G401.6 (cell line): Measurements from ENCODE around the gene PRPF40B.

ENCODE experiments used
- FAIRE-seq: peaks from 2 replicates; lab custom pipeline; 2012; peaks lifted over from hg19 to GRCh38; lab: Jason Lieb, UNC

The PRPF40B gene

DNA sequence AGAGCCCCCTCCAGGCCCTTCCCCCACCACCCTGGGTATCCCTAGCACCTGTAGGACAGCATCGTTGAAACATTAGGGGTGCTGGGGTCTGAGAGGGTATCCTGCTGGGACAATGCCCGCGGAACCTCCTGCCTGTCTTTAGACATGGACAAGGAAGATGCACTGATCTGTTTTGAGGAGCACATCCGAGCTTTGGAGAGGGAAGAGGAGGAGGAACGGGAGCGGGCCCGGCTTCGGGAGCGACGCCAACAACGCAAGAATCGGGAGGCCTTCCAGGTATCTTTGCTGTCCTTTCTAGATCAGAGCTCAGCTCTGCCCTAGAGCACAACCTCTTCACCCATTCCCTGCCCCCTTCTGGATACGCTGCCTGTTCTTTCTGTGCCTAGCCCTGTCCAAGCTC is 13.2 kb downstream of the PRPF40B start:
- FAIRE-seq = no peak

GRCh38 chr12:49636979-49637755 is 13.8 kb downstream of the PRPF40B start:
- FAIRE-seq = peak; percentile 76

DNA sequence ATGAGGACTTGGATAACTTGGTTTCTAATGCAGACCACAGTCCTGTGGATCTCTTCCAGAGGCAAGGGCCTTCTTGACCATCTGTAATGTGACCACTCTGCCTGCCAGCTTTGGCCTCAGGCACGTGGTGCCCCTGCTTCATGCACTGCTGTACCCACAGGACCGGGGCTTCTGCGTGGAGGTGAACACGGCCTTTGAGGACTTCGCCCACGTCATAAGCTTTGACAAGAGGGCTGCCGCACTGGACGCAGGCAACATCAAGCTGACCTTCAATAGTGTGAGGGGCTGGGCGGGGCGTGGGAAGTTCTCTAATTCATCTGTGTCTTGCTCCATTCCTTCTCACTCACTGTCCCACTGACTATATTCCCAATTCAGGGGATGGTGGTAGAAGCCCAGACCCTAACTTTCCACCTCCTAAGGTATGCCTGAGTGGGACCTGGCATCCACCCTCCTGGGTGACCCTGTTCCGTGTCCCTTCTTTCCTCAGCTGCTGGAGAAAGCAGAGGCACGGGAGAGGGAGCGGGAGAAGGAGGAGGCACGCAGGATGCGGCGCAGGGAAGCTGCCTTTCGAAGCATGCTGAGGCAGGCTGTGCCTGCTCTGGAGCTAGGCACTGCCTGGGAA is 18.5 kb downstream of the PRPF40B start:
- no peak for FAIRE-seq

GRCh38 chr12:49642370-49642802 is 19.0 kb downstream of the PRPF40B start:
- FAIRE-seq = no peak

DNA sequence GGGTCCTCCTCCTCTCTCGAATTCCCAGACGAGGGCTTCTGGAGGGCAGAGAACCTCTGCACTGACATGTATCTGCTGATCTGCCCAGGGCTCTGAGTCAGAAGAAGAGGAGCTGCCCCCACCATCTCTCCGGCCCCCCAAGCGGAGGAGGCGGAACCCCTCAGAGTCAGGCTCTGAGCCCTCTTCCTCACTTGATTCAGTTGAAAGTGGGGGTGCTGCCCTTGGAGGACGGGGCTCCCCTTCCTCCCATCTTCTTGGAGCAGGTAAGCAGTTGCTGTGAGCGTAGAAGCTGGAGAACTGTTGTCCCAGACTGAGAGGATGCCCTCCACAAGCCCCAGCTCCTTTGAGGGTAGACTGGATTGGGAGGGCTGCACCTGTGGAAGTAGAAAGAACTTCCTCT is 19.8 kb downstream of the PRPF40B start:
- FAIRE-seq = no peak

DNA sequence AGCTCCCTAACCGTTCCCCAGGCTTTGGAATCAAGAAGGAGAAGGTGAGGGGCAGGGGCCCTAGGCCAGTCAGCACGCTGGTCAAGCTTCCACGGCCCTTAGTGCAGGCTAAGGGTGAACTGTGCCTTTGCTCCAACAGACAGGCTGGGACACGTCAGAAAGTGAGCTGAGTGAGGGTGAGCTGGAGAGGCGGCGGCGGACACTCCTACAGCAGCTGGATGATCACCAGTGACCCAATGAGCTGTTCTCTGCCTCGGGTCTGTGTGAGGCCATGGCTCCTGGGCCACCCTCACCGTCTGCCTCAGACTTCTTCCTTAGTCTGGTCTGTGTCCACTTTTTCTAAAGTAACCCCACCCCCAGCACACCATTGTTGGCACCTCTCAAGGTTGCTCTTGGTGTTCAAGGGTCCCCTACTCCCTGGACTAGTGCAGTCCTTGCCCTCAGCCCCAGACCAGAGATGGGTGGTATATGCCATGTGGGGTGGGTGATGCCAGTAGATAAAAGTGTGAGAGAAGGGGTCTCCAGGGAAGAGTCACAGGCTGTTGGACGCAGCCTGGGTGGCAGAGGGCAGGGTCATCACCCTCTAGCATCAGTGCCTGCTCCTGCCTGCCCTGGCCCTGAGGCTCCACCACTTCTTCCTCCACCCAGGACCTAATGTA is 20.7 kb downstream of the PRPF40B start:
- no peak for FAIRE-seq

- peak; percentile 74 for FAIRE-seq
These were observed 21.2 kb downstream of the PRPF40B start for GRCh38 chr12:49644620-49644994.

- no peak for FAIRE-seq
These were observed 22.0 kb downstream of the PRPF40B start for GRCh38 chr12:49645146-49646039.

DNA sequence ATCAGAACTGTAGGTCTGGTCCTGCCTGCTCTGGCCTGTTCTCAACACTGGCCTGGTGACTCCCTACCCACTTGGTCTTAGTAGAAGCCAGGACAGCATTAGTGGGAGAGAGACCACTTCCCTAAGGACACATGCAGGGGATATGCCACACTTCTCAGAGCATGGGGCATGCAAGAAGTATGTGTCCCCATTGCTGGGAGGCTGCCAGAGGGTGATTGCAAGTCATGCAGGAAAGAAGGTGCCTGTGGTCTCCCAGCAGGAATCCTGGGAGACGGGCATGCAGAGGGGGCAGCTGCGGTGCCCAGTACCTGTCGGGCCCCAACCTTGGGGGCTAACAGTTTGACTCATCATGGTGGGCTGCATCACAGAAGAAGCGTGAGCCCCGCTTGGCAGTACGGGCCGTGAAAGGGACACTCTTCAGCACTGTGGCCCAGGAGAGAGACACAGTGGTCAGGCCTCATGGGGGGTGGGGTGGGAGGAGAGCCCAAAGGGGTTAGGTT is 23.0 kb downstream of the PRPF40B start:
- no peak for FAIRE-seq

DNA sequence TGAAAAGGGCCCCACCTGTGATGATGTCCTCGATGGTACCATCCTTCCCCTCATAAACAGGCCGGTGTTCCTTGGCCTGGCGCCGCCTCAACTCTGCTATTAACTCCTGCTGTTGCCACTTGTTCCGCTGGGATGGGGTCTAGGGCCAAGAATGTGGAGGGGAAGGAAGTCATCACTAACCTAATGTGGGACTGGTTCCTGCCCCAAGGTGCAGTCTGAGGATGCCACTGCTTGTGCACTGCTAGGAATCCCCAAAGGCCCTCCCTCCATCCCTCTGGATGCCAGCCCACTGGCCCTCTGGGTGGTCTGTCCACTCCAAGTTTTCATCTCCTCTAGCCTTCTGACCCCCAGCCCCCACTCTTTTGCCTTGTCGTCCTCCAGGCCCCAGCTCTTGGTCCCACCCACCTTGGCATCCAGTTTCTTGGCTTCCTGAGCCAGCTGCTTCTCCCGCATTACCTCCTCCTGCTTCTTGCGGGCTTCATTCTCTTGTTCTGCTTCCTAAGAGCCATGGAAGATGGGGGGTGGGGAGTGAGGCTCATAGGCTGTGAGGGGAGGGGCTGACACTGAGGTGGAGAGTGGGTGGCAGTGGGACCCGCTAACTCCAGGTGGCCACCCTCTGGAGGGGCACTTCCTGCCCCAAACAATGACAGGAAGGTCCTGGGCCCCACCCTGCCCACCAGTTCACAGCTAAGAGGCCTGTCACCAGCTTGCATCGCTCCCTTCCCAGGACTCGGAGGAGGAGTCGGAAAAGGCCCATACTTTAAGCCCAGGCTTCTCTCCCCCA is 23.7 kb downstream of the PRPF40B start:
- FAIRE-seq = no peak

- no peak for FAIRE-seq
These were observed 24.7 kb downstream of the PRPF40B start for GRCh38 chr12:49647827-49648711.

- FAIRE-seq = no peak
These were observed 25.3 kb downstream of the PRPF40B start for GRCh38 chr12:49648712-49649003.

GRCh38 chr12:49649445-49649844 is 26.1 kb downstream of the PRPF40B start:
- FAIRE-seq = no peak

- FAIRE-seq = no peak
These were observed 26.5 kb downstream of the PRPF40B start for GRCh38 chr12:49649892-49650291.

- FAIRE-seq = no peak
These were observed 28.5 kb downstream of the PRPF40B start for GRCh38 chr12:49651855-49652254.

DNA sequence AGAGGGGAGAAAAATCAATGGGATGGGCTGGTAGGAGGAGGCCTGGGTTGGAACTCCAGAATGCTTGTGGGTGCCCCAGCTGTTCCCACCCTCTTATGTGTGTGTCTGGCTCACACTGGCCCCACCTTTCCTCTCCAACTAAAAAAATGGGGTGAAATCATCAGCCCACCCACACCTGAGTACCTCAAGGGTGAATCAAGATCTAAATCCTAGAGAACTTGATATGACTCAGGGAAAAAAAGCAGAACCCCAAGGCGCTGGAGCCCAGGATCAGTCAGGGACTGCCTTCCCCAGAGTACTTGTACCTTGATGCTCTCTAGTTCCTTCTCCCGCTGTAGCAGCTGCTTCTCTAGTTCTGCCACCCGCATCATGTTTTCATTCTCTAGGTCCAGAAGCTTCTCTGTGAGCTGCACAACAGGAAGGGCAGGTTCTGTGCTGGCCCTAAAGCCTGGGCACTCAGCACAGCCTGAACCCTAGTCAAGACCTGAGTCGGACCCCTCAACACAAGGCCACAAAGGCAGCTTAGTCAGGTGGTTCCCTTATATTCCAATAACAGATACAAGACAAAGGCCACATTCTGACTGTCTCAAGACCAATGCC is 29.7 kb downstream of the PRPF40B start:
- FAIRE-seq = no peak

DNA sequence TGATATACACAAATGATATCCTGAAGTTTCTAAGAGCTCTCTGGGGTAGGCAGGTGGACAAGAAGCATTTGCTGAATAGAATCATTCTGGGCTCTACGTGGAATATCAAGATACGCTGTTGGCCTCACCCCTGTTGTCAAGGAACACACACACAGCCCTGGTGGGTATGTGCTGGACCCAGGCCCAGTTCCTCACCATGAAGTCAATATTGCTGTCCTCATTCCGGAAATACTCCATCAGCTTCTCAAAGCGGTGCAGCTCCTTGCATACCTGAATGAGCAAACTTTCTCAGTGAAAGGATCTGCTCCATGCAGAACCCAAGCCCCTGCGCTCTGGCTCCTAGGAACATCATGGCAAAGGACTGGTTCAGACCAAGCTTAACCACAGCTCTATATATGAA is 31.4 kb downstream of the PRPF40B start:
- FAIRE-seq = no peak

DNA sequence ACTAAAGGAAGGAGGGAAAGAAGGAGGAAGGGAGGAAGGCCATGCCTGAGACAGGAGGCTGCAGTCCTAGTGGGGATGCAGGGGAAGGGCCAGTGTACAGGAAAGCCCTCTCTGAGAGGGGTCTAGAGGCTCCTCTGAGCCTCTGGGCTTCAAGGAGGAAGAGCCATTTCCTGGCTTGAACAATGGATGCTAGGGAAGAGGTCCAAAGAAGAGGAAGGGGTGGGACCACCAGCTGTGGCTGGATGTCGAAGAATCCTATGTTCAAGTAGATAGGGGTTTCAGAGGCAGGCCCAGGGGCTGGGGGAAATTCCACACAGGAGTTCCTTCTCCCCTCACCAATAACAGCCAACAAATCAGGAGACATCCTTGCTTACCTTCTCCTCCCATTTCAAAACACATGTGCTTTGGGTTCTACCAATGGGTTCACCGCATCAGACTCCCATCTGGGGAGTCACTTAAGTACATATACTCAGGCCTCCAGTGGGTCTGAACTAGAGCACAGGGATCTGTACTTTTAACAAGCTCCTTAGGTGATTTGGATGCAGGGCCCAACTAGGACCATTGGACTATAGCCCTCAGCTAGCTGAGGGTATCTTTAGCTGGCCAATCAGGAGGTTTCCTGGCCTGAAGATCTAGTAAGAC is 32.4 kb downstream of the PRPF40B start:
- no peak for FAIRE-seq

DNA sequence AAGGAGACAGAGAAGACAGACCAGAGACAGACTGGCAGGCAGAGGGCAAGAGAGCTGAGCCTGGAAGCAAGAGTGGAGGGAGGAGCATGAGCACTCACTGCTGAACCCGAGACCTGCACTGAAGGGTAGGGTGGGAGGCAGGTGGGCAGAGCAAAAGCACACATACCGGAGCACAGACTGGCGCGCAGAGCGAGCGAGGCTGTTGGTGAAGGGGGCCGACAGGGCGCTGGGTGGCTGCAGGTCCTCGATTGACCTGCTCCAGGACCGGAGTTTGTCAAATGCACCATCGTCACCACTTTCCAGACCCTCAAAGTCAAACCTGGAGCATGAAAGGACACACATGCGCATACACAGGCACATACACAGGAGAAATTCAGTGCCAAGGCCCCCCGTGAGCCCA is 34.9 kb downstream of the PRPF40B start:
- FAIRE-seq = no peak

DNA sequence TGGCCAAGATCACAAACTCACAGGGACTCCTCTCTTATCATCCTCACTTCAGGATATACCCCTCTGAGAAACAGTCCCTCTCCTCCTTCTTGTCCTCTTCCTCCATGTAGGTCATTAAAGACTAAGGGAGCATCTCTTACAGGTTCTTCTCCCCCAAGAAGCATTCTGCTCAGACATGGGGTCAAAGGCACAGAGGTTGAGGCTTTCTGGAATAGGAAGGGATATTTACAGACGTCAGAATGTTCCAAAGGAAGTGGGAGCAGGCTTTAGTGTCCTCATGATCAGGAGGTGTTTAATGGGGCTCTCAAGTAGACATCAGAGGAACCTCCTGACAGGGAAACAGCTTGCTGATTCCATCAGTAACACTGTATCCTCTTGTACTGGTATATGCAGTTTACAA is 36.4 kb downstream of the PRPF40B start:
- FAIRE-seq = no peak
